Right lung (tissue), 5 donors: ENCODE data around the gene DAPK3. TPM values are rescaled to one million over a fixed set of nuclear protein-coding genes. Genes with fewer than 3 reads are reported as not detected.

Experiments used
- DNase-seq, 2 donors: peaks; one replicate each; pipeline ENCODE4 v3.0.0-alpha.2; 2013
- polyA plus RNA-seq, 5 donors: library from polyadenylated mRNA; unstranded; fragments of 120-200 nt; gene quantifications; one replicate each; pipeline versions ENCODE4 v1.2.1 to v1.2.3, GENCODE V29; 2013; ENCODE audit warnings: inconsistent platforms in 1 of 5, low replicate concordance in 1 of 5; ENCODE audit not compliant: insufficient read length in 5 of 5, insufficient read depth in 1 of 5

Gene DAPK3
- polyA plus RNA-seq, 5 donors, result 28.5 to 59.8 (median 43.7) TPM

GRCh38 chr19:3923096-3923758 is 47.7 kb downstream of the DAPK3 start:
- DNase-seq, result no peak

- DNase-seq, result no peak
Observed at GRCh38 chr19:3919793-3920192, 51.1 kb downstream of the DAPK3 start.

DNA sequence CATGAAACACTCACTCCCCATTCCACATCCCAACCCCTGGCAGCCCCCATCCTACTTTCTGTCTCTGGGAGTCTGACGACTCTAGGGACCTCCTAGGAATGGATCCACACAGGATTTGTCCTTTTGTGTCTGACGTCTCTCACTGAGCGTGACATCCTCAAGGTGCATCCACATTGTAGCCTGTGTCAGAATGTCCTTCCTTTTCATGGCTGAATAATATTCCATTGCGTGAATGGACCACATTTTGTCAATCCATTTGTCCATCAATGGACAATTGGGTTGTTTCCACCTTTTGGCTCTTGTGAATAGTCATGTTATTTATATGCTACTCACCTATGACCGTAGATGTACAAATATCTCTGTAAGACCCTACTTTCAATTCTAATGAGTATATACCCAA is 54.9 kb downstream of the DAPK3 start:
- no peak for DNase-seq

DNA sequence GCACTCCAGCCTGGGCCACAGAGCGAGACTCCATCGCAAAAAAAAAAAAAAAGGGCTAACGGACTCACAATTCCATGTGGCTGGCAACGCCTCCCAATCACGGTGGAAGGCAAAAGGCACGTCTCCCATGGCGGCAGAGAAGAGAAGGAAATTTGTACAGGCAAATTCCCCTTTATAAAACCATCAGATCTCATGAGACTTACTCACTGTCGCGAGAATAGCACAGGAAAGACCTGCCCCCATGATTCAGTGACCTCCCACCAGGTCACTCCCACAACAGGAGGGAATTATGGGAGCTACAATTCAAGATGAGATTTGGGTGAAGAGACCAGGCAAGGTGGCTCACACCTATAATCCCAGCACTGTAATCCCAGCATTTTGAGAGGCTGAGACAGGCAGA is 56.7 kb downstream of the DAPK3 start:
- no peak for DNase-seq

DNA sequence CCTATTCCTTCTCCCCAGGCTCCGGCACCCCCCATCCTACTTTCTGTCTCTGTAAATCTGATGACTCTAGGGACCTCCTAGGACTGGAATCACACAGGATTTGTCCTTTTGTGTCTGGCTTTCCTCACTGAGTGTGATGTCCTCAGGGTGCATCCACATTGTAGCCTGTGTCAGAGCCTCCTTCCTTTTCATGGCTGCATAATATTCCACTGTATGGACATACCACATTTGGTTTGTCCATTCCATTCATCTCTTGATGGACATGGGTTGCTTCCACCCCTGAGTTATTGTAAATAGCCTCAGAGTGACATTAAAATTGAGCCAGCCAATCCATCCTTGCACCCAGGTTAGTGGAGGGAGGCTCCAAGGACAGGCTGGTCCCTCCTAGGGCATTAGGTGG is 60.8 kb downstream of the DAPK3 start:
- no peak for DNase-seq

Other genes with a start within 250 kb of the DAPK3 start
- gene APBA3, start 209.4 kb downstream of the DAPK3 start, polyA plus RNA-seq, result 10 to 100 TPM; 11.0 to 23.3 (median 18.1) TPM
- 10 to 100 TPM; 22.2 to 46.5 (median 24.4) TPM for gene MRPL54, start 208.4 kb downstream of the DAPK3 start, polyA plus RNA-seq
- not detected for gene RAX2, start 198.9 kb downstream of the DAPK3 start, polyA plus RNA-seq
- gene MATK, start 184.7 kb downstream of the DAPK3 start, polyA plus RNA-seq, result 1 to 10 TPM in 4 of 5 donors, under 1 TPM in 1; 0.84 to 2.7 (median 1.1) TPM
- under 1 TPM; 0.22 to 0.43 (median 0.26) TPM for gene ZFR2, start 102.1 kb downstream of the DAPK3 start, polyA plus RNA-seq
- under 1 TPM; 0.13 to 0.30 (median 0.23) TPM for gene ATCAY, start 90.4 kb downstream of the DAPK3 start, polyA plus RNA-seq
- gene NMRK2, start 38.0 kb downstream of the DAPK3 start, polyA plus RNA-seq, result 10 to 100 TPM in 1 of 5 donors, not detected in 4; 13.3 TPM
- gene EEF2, start 14.4 kb upstream of the DAPK3 start, polyA plus RNA-seq, result 1,000 to 10,000 TPM; 1,175 to 1,904 (median 1,537) TPM
- 10 to 100 TPM; 21.2 to 36.0 (median 28.3) TPM for gene PIAS4, start 36.6 kb upstream of the DAPK3 start, polyA plus RNA-seq
- gene ZBTB7A, start 95.8 kb upstream of the DAPK3 start, polyA plus RNA-seq, result 10 to 100 TPM in 2 of 5 donors, 1 to 10 TPM in 3; 6.6 to 15.7 (median 9.3) TPM
- gene MAP2K2, start 153.0 kb upstream of the DAPK3 start, polyA plus RNA-seq, result 100 to 1,000 TPM in 2 of 5 donors, 10 to 100 TPM in 3; 81.0 to 160 (median 98.8) TPM
- under 1 TPM in 1 of 5 donors, not detected in 4; 0.16 TPM for gene CREB3L3, start 182.5 kb upstream of the DAPK3 start, polyA plus RNA-seq
- gene SIRT6, start 211.5 kb upstream of the DAPK3 start, polyA plus RNA-seq, result 10 to 100 TPM; 15.5 to 29.9 (median 18.3) TPM
- 1 to 10 TPM in 3 of 5 donors, under 1 TPM in 2; 0.73 to 3.1 (median 1.1) TPM for gene ANKRD24, start 211.6 kb upstream of the DAPK3 start, polyA plus RNA-seq